NOMO-1 treated with DMSO at 0.1 percent for 48 hours (cell line): ENCODE results near the gene CCND3.
"Not testable (repeated sequence)": the region's sequence is repeated elsewhere in the genome, so short reads cannot be mapped to it uniquely, and the experiment has no call there.

Experiments
- DNase-seq: peaks from one replicate; lab custom pipeline; 2025; ENCODE audit not compliant: unreplicated experiment; lab: John Stamatoyannopoulos, UW

The CCND3 gene

DNA sequence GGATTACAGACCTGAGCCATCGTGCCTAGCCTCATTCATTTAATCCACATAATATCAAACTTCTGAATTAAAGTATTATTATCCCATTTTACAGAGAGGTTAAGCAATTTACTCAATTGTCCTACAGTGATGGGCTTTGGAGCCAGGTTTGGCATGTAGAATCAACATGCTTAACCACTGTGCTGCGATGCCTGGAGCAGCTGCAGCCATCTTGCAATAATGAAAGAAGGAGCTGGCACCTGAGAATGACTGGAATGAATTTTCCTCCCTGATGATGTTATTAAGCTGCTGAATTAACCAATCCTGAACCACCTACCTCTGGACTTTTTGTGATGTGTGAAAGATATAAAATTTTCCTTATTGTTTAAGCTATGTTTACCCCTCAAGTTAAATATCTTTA, 13.1 kb upstream of the CCND3 start:
- no peak for DNase-seq

DNA sequence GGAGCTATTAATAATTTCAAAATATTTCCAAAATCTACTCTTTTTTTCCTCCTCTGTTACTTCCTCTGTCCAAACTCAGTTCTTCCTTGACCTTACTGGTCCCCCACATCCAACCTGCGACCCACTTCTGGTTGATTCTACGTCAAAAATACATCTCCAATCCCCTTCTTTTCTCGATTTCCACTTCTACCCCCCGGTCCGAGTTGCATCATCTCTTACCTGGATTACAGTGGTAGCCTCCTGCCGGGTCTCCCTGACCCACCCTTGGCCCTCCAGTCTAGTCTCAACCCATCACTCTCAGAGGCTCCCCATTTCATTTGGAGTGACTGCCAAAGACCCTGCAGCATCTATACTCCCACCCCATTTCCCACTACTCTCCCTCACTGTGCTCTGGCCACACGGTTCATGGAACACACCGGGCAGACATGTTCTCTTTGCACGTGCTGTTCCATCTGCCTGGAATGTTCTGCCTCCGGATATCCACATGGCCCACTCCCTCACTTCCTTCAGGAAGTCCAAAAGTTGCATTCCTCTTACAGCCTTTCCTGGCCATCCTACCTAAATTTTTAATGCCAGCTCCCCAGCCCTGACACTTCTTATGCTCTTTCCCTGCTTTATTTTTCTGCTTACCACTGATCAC, 6.1 kb upstream of the CCND3 start:
- no peak for DNase-seq

DNA sequence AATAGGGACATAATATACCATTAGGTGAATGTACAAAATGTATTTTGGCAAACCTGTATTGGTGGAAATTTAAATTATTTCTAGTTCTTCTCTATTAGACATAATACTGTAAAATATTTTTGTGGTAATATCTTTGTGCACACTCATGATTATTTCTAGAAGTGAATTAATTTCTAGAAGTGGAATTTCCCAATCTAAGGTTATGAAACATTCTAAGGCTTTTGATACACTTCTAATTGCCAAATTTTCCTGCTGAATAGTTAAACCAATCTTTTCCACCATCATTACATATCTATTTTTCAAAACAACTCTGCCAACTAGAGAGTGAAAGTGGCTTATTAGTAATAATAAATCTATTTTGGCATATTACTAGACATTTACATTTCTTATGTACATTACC, 1.8 kb upstream of the CCND3 start:
- DNase-seq = no peak

DNA sequence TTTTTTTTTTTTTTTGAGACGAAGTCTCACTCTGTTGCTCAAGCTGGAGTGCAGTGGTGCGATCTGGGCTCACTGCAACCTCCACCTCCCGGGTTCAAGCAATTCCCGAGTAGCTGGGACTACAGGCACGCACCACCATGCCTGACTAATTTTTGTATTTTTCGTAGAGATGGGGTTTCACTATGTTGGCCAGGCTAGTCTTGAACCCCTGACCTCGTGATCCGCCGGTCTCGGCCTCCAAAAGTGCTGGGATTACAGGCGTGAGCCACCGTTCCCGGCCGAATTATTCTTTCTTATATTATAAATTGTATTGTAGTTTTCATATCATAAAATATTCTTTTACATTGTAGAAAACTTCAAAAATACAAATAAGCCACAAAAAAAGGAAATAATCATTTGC, 1.3 kb upstream of the CCND3 start:
- not testable (repeated sequence) for DNase-seq

GRCh38 chr6:41942067-41942851, 651 bp upstream of the CCND3 start:
- DNase-seq = peak; percentile 83

DNA sequence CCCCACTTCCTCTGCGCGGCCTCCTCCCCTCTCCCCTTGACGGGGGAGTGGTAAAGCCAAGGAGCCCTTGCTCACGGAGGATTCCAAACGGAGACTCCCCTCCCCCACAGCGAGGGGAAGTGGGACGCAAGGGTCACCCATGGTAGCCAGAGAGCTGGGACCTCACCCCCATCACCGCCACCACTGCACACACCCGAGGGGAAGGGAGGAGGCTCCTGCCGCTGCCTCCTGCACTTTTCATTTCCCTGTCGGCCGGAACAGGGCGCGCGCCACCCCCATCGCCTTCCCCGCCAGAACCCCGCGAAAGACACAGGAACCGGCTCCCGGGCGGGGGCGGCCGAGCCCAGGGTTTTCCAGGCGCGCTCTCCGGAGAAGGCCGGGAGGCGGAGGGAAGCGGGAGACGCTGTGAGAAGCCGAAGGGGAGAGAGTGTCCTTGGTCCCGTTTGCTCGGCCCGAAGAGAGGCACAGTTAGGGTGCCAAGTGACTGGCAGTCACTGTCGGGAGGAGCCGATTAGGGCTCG, 789 bp downstream of the CCND3 start:
- DNase-seq = peak; percentile 52

DNA sequence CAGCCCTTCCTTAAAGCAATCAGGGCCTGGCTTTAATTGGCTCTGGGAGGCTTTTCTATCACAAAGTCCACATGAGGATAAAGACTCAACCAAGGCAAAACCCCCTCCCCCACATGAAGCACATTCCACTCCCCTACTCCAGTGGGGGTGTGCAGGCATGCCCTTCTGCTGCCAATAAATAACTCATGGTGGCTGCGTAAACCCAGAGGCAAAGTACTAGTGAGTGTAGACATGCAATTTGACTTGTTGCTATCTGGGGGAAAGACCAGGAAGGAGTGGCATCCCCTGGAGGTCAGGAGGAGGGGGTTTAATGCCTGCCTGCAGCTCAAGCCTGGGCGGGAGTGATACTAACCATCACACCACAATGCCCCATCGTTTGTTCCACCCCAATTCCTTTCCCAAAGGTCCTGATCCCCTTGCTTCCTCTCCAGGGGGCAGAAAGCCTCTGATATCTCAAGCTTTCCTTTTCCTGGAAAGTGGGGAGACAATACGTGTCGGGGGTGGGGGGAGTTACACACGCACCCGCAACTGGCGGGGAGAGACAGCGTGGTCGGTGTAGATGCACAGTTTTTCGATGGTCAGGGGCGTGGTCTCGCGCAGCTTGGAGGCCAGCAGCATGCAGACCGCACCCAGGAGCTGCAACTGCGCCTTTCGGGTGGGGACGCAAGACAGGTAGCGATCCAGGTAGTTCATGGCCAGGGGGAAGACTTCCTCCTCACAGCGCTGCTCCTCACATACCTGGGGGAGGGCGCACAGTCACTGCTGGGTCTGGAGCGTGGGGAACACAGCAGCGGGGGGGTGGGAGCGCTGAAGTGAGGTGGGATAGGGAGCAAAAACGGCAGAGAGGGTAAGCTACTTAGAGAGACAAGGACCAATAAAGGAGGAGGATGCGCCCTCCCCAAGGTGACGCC, 1.5 kb downstream of the CCND3 start:
- DNase-seq = peak; percentile 25

- peak; percentile 82 for DNase-seq
Observed at GRCh38 chr6:41939176-41939847, 2.3 kb downstream of the CCND3 start.

GRCh38 chr6:41938590-41939175, 2.9 kb downstream of the CCND3 start:
- peak; percentile 41 for DNase-seq

GRCh38 chr6:41937861-41938574, 3.6 kb downstream of the CCND3 start:
- peak; percentile 92 for DNase-seq

- no peak for DNase-seq
Observed at GRCh38 chr6:41937472-41937860, 4.1 kb downstream of the CCND3 start.

GRCh38 chr6:41936073-41936837, 5.4 kb downstream of the CCND3 start:
- peak; percentile 96 for DNase-seq

DNA sequence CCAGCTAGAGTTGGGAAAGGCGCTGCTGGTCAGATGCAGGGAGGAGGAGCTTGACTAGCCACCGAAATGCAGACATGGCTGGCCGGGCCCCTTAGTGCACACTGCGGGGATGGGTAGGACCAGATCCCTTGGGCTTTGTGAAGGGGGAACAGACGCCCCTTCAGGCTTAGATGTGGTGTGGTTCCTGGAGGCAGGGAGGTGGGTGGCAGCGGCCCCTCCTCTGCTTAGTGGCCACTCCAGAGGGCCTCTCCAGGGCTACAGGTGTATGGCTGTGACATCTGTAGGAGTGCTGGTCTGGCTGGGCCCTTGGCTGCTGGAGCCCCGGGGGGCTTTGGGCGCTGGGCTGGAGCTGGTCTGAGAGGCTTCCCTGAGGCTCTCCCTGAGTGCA, 5.9 kb downstream of the CCND3 start:
- no peak for DNase-seq

- no peak for DNase-seq
Observed at GRCh38 chr6:41935193-41935574, 6.4 kb downstream of the CCND3 start.

DNA sequence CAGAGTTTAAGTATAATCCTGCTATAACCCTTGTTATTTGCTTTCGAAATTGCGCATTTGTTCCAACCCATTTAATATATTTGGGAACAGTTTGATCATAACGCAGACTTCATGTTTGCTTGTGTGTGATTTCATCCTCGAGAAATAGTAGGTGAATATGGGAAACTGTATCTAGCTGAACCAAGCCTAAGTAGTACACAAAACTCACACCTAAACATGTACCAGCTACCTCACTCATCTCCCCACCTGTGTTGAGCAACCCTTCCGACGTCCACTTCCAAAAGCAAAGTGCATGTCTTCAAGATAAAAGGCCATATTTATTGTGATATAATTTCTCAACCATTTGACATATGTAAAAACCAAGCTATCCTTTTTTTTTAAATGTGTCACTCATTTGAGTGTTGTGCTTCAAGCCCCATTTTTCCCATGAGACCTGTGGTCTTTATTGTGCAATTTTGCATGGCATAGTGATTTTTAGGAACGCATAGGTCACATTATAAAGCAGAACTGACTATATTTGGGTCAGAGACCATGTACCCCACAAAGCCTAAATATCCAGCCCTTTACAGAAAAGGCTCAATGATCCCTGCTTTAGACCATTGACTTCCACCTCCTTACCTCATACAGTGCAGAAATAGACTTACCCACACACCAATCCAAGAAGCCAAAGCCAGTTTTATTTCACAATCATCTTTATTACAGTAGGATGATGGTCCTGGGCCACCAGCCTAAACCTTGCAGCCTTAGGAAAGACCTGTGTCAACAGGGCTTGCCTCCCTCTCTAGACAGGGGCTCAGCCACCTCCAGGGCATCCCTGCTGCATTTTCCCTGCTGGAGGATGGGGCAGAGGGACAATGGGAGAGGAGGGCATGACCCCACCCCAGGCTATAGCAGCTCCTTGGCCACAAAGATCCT, 7.1 kb downstream of the CCND3 start:
- peak; percentile 38 for DNase-seq

DNA sequence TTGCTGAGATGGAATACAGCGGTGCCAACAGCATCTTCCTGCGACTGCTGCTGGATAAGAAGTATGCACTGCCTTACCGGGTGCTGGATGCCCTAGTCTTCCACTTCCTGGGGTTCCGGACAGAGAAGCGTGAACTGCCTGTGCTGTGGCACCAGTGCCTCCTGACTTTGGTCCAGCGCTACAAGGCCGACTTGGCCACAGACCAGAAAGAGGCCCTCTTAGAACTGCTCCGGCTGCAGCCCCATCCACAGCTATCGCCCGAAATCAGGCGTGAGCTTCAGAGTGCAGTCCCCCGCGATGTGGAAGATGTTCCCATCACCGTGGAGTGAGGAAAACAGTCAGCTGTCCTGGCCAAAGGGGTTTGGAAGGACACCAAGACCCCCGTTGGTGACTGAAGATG, 9.2 kb downstream of the CCND3 start:
- DNase-seq = no peak

- no peak for DNase-seq
Observed at GRCh38 chr6:41931792-41932191, 9.8 kb downstream of the CCND3 start.

GRCh38 chr6:41929924-41930323, 11.7 kb downstream of the CCND3 start:
- DNase-seq = no peak
